Activated naive CD8-positive, alpha-beta T cell treated with anti-CD3 and anti-CD28 coated beads, Interleukin-2, amount 50 U/mL, for 16 hours (primary cell): ENCODE results near the gene TRIM28.

Experiments used
- DNase-seq: peaks from one replicate; pipeline ENCODE4 v3.0.0-alpha.2; 2020; ENCODE audit warnings: low read depth, low spot score

TRIM28 gene

DNA sequence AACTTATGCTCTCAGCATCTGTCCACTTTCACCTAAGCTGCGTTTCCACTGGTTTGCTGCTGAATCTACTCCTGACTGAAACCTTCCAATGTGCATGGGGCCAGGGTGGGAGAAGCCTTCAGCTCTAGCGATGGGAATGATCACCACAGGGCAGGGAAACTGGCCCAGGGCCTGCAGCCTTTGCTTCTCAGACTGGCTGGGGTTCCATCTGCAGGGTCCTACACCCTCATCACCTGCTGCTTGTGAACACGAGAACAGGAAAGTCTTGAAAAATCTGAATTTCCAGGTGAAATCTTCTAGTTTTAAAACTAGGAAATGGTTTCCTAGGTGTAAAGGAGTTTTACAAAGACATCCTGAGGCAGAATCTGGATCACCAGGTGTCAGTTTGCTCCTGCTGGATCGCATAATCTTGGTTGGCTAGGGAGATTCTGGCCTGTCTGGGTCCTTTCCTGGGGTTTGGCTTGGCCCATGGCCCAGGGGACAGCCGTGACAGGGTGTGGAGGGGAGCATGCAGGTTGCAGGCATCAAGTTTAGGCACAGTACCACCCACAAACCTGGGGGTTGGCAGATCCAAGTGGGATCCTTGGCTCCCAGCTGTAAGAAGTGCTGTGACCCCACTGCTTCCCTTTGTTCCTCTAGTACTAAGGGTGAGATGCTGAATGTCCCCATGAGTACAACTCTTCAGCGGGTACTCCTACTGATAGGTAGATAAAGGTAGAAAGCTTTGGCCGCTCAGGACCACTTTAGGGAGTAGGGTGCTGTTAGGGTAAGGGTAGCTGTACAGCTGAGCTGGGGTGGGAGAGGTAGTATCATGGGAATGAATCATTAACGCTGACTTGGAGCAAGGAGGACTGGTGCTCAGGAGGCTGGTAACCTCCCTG, 16.4 kb downstream of the TRIM28 start:
- DNase-seq = no peak

DNA sequence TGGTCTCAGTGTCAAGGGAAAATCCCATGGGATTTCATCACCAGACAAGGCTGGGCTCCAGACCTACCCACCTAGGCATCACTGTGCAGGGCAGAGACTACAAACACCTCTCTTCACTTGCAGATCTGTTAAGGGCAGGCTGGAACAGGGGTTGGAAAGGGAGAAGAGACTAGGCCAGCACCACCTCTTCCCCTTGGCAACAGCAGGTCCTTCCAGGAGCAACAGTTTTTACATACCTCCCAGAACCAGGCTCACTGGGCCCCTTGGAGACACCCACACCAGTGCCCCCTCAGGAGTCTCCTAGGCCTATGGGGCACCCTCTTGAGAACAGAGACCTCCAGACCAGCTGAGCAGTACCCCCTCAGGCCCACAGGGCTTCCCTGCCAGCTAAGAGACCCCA, 17.1 kb downstream of the TRIM28 start:
- DNase-seq = no peak

DNA sequence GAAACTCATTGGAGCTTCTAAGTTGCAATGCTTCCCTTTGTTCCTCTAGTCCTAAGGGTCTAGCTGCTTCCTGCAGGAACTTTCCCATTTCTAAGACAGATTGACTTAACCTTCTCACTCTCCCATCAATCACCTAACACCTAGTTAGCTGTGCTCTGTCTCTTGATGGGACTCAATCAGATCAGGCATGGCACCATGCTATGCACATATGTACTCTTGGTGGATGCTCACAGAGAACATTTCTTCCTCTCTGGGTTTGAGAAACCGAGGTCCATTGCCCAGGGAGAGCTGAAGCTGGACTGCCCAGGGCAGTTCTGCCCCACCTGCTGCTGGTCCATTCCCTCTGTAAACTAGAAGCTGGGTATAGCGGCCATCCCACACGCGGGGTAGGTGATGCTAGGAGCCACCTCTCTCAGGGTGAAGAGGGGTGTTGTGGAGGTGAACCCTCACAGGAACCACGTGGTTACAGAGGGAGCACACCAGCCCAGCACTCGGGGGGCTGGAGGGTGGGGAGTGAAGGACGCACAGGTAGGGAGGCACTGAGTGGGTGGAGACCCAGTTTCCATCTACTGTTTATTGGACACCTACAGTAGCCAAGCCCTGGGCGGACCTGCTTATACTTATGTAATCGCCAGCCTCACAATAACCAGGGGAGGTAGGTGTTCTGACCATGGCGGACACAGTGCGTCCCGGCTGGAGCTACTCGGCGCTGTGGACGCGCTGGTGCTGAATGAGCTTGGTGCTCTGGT, 17.7 kb downstream of the TRIM28 start:
- DNase-seq = no peak

- no peak for DNase-seq
These were observed 18.5 kb downstream of the TRIM28 start for GRCh38 chr19:58562122-58563033.

- DNase-seq = no peak
These were observed 19.2 kb downstream of the TRIM28 start for GRCh38 chr19:58563034-58563573.

DNA sequence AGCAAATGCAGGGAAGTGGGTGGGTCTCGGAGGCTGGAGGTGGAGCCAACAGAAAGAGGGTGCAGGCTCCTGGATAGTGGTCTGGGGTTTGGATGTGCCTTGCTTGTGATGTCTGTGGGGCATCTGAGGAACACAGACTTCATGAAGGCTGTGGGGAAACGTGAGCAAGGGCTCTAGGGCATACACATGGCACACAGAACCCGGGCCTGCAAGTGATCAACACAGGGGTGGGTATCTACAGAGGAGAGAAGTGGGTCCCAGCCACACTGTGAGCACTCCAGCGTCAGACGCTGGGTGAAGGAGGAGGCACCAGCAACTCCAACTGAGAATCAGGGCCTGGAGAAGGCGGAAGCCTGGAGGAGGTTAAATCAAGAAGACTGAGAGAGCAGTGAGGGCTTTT, 20.0 kb downstream of the TRIM28 start:
- DNase-seq = no peak

DNA sequence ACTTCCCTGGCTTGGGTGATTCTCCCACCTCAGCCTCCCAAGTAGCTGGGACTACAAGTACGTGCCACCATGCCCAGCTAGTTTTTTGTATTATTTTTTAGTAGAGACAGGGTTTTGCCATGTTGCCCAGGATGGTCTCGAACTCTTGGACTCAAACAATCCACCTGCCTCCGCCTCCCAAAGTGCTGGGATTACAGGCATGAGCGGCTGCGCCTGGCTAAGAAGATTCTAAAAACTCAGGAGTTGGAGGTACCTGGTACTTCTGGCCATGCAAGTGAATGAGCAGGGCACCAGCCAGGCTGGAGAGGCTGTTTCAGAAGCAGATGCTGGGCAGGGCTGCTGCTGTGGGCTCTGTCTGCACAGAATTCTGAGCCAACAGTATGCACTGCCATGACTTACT, 23.1 kb downstream of the TRIM28 start:
- no peak for DNase-seq

DNA sequence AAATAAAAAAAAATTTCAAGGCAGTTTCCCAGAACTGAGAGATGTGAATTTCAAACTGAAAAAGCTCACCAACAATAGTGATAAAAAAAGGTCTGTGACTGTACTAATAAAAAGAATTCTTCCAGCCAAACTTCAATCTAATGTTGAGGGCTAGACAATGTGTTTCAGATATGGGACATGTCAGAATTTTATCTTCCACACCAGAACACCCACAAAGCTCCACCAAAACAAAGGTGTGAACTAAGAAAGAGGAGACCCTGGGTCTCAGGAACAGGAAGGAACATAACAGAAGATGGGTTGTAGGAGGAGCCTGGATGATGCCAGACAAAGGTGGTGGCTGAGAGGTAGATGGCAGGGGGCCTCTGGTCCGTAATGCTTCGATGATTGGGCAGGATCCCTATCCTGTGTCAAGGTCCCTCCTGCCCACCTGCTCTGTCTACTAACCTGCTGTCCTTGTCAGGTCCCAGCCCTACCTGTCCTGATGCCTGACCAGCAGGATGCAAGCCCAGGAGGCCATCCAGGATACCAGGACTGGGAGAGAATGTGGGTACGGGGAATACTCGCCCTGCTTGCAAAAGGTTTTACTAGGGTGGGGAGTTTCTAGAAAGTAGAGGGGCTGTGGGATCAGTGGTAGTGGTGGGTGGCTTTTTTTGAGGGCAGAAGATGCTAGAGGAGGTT, 24.7 kb downstream of the TRIM28 start:
- DNase-seq = no peak

DNA sequence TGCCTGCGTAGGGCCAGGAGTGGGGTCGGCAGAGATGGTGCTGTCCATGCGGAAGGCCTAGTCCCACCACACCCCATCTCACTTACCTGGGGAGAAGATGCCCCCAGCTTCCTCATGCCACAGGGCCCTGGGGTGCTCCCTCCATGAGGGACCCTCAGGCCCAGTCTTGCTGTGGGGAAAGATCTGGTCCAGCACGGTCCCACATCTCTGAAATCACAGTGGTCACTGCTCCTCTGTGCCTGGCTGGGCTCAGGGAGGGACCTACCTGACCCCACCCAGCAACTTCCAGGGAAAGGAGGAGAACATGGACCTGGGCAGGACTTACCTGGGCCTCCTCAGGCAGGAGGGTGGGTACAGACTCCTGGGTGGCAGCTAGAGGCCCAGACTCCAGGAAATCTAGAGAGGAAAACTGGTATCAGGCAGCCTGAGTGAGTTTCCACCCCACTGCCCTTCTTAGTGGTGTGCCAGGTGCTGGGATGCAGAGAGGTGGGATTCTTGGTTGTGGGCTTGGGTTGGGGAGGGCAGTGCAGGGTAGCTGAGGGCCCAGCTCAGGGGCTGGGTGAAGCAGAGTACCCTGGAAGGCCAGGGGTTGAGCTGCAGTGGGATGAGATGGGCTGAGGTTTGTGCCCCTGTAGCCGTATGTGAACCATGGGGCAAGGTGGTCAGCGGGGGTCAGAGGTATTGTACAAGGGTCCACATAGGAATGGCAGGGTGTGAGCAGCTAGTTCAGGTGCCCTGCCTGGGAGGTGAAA, 25.5 kb downstream of the TRIM28 start:
- no peak for DNase-seq

GRCh38 chr19:58569943-58570670, 26.2 kb downstream of the TRIM28 start:
- DNase-seq = no peak

DNA sequence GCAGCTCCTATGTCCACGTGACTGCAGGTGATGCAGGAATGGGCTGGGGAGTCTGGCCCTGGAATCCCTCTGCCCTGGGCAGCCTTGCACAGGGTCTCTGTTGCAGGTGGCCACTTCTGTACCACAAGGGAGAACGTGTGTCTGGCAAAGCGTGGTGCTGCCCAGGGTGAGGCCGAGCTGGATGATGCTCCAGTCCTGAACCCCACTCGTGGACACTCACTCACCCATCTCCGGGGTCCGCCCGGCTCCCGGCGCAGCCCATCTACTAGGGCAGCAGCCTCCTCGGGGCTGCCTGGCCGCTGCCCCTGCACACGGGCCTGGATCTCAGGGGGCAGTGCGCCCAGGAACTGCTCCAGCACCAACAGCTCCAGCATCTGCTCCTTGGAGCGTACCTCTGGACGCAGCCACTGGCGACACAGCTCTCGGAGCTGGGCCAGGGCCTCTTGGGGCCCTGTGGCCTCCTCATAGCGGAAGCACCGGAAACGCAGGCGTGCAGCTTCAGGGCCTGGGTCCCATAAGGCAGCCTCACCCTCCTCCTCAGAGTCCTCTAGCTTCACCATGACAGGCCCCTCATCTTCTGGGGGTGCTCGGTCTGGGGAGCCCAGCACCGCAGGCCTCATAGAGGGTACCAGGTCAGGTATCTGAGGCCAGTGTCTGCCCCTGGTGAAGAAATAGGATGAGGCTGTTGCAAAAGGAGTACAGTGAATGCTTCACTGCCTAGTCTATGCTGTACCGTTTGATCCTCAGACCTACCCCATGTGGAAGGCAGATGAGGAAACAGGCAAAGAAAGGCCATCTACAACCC, 27.1 kb downstream of the TRIM28 start:
- no peak for DNase-seq

DNA sequence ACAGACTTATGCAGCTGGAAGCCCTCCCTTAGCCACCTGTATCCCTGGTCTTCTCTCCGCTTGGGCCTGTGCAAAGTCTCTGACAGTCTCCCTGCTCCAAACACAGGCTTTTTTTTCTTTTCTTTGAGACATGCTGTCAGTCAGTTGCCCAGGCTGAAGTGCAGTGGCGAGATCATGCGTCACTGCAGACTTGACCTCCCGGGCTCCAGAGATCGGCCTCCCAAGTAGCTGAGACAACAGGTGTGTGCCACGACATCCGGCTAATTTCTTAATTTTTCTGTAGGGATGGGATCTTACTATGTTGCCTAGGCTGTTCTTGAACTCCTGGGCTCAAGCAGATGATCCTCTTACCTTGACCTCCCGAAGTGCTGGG, 27.7 kb downstream of the TRIM28 start:
- no peak for DNase-seq

- DNase-seq = no peak
These were observed 28.4 kb downstream of the TRIM28 start for GRCh38 chr19:58572026-58572817.

- peak; percentile 98 for DNase-seq
These were observed 29.2 kb downstream of the TRIM28 start, which contains the start of gene MZF1 for GRCh38 chr19:58572818-58573657. TSS of gene MZF1 (minus strand) at chr19:58573335. CDS start at chr19:58571389, 1,946 bp downstream.

DNA sequence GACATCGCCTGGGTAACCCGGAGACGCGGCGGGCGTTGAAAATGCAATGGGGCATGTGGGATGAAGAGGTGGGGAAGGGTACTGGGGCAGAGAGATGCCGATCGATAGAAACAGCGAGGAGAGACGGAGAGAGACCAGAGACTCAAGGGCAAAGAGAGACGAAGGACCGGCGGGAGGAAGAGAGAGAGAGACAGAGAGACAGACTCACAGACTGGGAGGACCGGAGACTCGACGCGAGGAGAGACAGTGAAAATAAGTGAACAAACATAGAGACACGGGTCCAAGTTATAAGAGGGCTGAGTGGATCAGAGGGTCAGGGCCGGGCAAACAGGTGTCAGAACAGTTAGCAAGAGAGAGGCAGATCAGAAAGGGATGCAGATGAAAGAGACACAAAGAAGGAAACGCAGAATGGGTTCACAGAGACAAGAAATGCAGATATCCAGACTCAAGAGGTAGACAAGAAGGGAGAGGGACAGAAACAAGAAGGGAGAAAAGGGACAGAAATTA, 29.8 kb downstream of the TRIM28 start:
- no peak for DNase-seq

DNA sequence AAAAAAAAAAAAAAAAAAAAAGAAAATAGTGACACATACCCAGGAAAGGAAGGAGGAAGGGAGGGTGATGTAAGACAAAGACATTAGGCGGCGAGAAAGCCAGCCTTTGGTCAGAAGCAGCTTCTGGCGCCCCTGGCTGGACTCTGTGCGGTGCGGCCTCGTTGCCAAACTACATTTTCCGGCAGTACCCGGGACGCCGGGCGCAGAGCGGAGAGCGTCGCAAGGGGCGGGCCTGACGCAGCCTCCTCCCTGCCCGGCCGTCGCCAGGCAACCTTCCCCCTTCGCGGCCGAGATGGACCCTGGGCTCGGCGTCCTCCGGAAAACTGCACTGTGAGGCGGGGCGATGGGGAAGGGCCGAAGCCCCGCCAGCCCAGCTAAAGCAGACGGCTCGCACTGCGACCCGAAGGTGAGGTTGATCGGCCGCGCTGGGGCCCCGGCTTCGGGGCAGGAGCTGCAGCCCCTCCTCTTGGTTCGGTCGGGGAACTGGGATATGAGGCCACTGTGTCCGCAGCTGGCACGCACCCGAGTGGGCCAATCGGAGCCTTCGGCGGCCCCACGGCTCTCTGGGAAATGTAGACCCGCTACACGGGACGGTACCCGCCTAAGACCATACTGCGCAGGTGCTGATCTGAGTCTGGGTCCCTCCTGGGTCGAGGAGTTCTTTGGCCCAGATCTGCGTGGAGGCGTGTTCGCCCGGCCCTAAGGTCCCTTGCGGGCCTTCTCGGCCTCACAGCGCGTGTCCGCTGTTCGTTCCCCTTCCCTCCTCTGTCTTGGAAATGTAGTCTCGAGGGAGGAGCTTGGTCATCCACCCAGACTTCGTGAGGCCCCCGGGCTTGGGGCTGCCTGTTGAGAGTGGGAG, 31.5 kb downstream of the TRIM28 start:
- DNase-seq = peak; percentile 46
